Fibroblast of gingiva (primary cell): ENCODE data around the gene AMBRA1.

Experiments used
- DNase-seq: peaks from one replicate; pipeline ENCODE4 v3.0.0-alpha.2; 2011; ENCODE audit warnings: low read depth

Gene AMBRA1

GRCh38 chr11:46508360-46508759, 85.5 kb downstream of the AMBRA1 start:
- DNase-seq: no peak

- DNase-seq: no peak
These were observed 87.4 kb downstream of the AMBRA1 start for GRCh38 chr11:46506483-46506791.

GRCh38 chr11:46505741-46506482, 87.9 kb downstream of the AMBRA1 start:
- DNase-seq: no peak

- no peak for DNase-seq
These were observed 88.8 kb downstream of the AMBRA1 start for GRCh38 chr11:46504817-46505613.

GRCh38 chr11:46499821-46500220, 94.0 kb downstream of the AMBRA1 start:
- no peak for DNase-seq

- DNase-seq: no peak
These were observed 94.9 kb downstream of the AMBRA1 start for GRCh38 chr11:46498968-46499367.

GRCh38 chr11:46498179-46498578, 95.6 kb downstream of the AMBRA1 start:
- DNase-seq: no peak

- DNase-seq: no peak
These were observed 96.3 kb downstream of the AMBRA1 start for GRCh38 chr11:46497498-46497897.

- no peak for DNase-seq
These were observed 100.0 kb downstream of the AMBRA1 start for GRCh38 chr11:46493791-46494190.

- no peak for DNase-seq
These were observed 101.3 kb downstream of the AMBRA1 start for GRCh38 chr11:46492532-46492931.

- DNase-seq: no peak
These were observed 102.0 kb downstream of the AMBRA1 start for GRCh38 chr11:46491661-46492330.

- DNase-seq: no peak
These were observed 103.2 kb downstream of the AMBRA1 start for GRCh38 chr11:46490666-46491065.

- DNase-seq: peak; percentile 15
These were observed 103.9 kb downstream of the AMBRA1 start for GRCh38 chr11:46489656-46490560.

- no peak for DNase-seq
These were observed 107.9 kb downstream of the AMBRA1 start for GRCh38 chr11:46485856-46486443.

- no peak for DNase-seq
These were observed 109.7 kb downstream of the AMBRA1 start for GRCh38 chr11:46484101-46484500.

- DNase-seq: no peak
These were observed 112.9 kb downstream of the AMBRA1 start for GRCh38 chr11:46480909-46481308.

GRCh38 chr11:46480166-46480726, 113.6 kb downstream of the AMBRA1 start:
- no peak for DNase-seq

- no peak for DNase-seq
These were observed 114.2 kb downstream of the AMBRA1 start for GRCh38 chr11:46479601-46480000.

- DNase-seq: no peak
These were observed 115.6 kb downstream of the AMBRA1 start for GRCh38 chr11:46478196-46478595.

GRCh38 chr11:46477136-46477535, 116.7 kb downstream of the AMBRA1 start:
- DNase-seq: no peak

GRCh38 chr11:46475926-46476545, 117.8 kb downstream of the AMBRA1 start:
- no peak for DNase-seq
